ENCODE results near the gene DUSP19.

GRCh38 chr2:183088061-183088460, 9.5 kb downstream of the DUSP19 start:
- TF ChIP-seq CTCF (IDR thresholded peaks at IDR 0.05) (no peak), POLR2AphosphoS5 (IDR thresholded peaks at IDR 0.05; ENCODE audit: insufficient read depth in 1 of 2, low read depth in 1 of 2) (no peak)
